ENCODE results near the gene CNTNAP4. TPM values are rescaled to one million over a fixed set of nuclear protein-coding genes. Genes with fewer than 3 reads are reported as not detected.

CNTNAP4 gene
- total and polyA plus RNA-seq, 2 of the 8 experiments (the other 6 are each of a cell fraction or from before 2014, with no cell fraction given), result not detected

- Histone ChIP-seq H3K9me3 (ENCODE audit: insufficient read depth in 2 of 2, low read depth in 1 of 2, low read length in 1 of 2) (no peaks in the 10 kb centered on the region), H4K8ac (ENCODE audit: extremely low read depth, insufficient read depth, low read length) (no peak overlapping the region), H3K4me1 (replicated peaks in 1 of 4; ENCODE audit: control insufficient read depth in 3 of 4, insufficient read depth in 4 of 4, low read length in 3 of 4) (peaks cover 0 to 4% (median 4%) of the 10 kb centered on the region in 4 experiments; a peak in 4 of 7 replicates), H2AK5ac (ENCODE audit: low read depth, low read length) (no peak overlapping the region), H2BK12ac (ENCODE audit: low read depth, low read length) (no peak overlapping the region), H3K56ac (replicated peaks; ENCODE audit: insufficient read length, low read depth, low read length) (no peak overlapping the region), H4K20me1 (replicated peaks in 1 of 2; ENCODE audit: control insufficient read depth in 1 of 2, insufficient read depth in 2 of 2, low read length in 2 of 2) (no peaks in the 10 kb centered on the region), H3K27me3 (replicated peaks in 1 of 4; ENCODE audit: control insufficient read depth in 3 of 4, extremely low read depth in 1 of 4, insufficient read depth in 3 of 4, low read length in 3 of 4) (no peaks in the 10 kb centered on the region), H3K23me2 (ENCODE audit: low read depth, low read length) (no peaks in the 10 kb centered on the region), H2BK15ac (ENCODE audit: low read length) (no peak overlapping the region), H3K27ac (ENCODE audit: low read depth, low read length) (no peak overlapping the region), H3K79me2 (ENCODE audit: control insufficient read depth in 1 of 2, insufficient read depth in 2 of 2, low read length in 2 of 2) (no peaks in the 10 kb centered on the region), H2BK5ac (ENCODE audit: low read depth, low read length) (peak overlapping the region; percentile 35; the same call in 1 of the 2 replicates), H4K5ac (ENCODE audit: insufficient read length, low read depth, low read length) (no peak overlapping the region), H3K4ac (replicated peaks; ENCODE audit: insufficient read length, low read depth, low read length) (no peak overlapping the region), H3K36me3 (ENCODE audit: control insufficient read depth in 2 of 4, insufficient read depth in 4 of 4, low read length in 3 of 4) (no peaks in the 10 kb centered on the region), H2BK20ac (ENCODE audit: low read length) (no peak overlapping the region), H3K79me1 (ENCODE audit: low read depth, low read length) (no peaks in the 10 kb centered on the region), H2BK120ac (replicated peaks; ENCODE audit: low read depth, low read length) (no peak overlapping the region), H3K4me2 (ENCODE audit: insufficient read depth in 1 of 2, low read depth in 2 of 2, low read length in 2 of 2) (0 out of 4 replicates have a peak overlapping the region, but pooled peaks have one; percentile 5 to 14), H3K4me3 (ENCODE audit: extremely low read depth in 1 of 4, insufficient read depth in 2 of 4, low read depth in 3 of 4, low read length in 4 of 4) (no peak overlapping the region), H3K18ac (ENCODE audit: extremely low read depth, low read length) (no peak overlapping the region), H3K14ac (ENCODE audit: insufficient read length) (no peak overlapping the region), H2AFZ (ENCODE audit: low read length) (peak overlapping the region; percentile 22; the same call in 1 of the 2 replicates), H4K91ac (replicated peaks; ENCODE audit: insufficient read length, low read length) (no peak overlapping the region), H3K9ac (replicated peaks in 1 of 4; ENCODE audit: extremely low read depth in 1 of 4, low read depth in 3 of 4, low read length in 3 of 4) (no peak overlapping the region), H3K23ac (ENCODE audit: insufficient read length) (no peak overlapping the region)
- 36% methylated on average over 1 of the region's 1 CpG; no CpG with 5 or more reads in 1 of the 2 experiments for WGBS, 2 experiments (ENCODE audit: extremely low coverage in 1 of 2, insufficient coverage in 1 of 2, insufficient read length in 1 of 2, insufficient replicate concordance in 2 of 2, low coverage in 1 of 2, low lambda C conversion rate in 2 of 2, missing lambda C conversion rate in 1 of 2)
- no peak for FAIRE-seq
- ChIA-PET POLR2A (ENCODE audit: partially characterized antibody) (no interaction called here), CTCF (ENCODE audit: partially characterized antibody) (no interaction called here)
- TF ChIP-seq RBBP5 (IDR thresholded peaks at IDR 0.05; ENCODE audit: borderline replicate concordance, low read depth, low read length) (no peak), TEAD4 (IDR thresholded peaks at IDR 0.05; ENCODE audit: low read depth, low read length) (peak; percentile 25; the same call in 1 of the 2 replicates), HDAC2 (IDR thresholded peaks at IDR 0.05; ENCODE audit: borderline replicate concordance in 1 of 2, low read depth in 2 of 2, low read length in 2 of 2) (no peak), EGR1 (IDR thresholded peaks at IDR 0.05; ENCODE audit: borderline replicate concordance, low read depth, low read length) (no peak)
- DNase-seq (ENCODE audit: low read depth in 1 of 2, low spot score in 2 of 2), result no peak
Observed at GRCh38 chr16:76518781-76519180, 241.6 kb downstream of the CNTNAP4 start.
